ENCODE measurements around the gene RSRC1.
"Not testable (repeated sequence)": the region's sequence is repeated elsewhere in the genome, so short reads cannot be mapped to it uniquely, and the experiment has no call there.

RSRC1 gene

DNA sequence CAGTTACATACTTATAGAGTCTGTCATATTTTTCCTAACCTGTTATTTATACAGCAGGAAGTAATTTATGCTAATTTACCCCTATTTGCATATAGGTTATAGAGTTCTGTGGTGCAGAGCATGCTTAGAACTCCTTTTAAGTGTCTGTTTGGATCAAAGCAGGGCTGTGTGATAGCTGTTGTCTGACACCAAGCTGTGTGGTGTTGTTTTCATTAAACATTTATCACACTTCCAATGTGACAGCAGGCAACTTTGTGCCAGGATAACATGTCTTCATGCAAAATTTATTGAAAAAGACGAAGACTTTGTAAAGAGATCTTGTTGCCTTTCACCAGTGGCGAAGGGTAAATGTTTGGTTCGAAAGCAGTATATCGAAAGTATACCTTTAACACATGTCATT is 100.2 kb downstream of the RSRC1 start:
- ATAC-seq (no peak), DNase-seq (ENCODE audit: low spot score in 2 of 2) (no peak)
- Mint-ChIP-seq H3K9me3 (no peaks in the 10 kb centered on the region), H3K4me1 (no peaks in the 10 kb centered on the region), H3K36me3 (no peaks in the 10 kb centered on the region), H3K27ac (no peak overlapping the region), H3K4me3 (no peak overlapping the region)

DNA sequence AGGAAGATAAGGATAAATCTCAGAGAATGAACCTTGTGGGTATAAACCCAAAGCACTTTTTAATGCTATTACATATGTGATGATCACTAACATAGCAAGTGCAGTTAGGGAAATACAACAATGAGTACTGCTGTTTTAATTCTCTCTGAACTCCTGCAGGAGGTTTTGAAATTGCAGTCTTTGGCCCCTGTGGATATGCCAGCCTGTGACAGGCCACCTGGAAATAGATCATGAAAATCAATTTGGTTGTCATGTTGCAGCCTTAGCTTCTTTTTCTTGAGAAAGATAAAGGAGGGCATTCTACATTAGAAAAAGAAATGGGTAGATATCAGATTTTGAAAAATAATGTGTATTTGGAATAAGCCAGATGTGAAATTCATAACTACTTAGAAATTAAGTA is 103.6 kb downstream of the RSRC1 start:
- ATAC-seq: no peak
- Mint-ChIP-seq H3K36me3 (no peaks in the 10 kb centered on the region), H3K4me1 (no peaks in the 10 kb centered on the region), H3K4me3 (no peak overlapping the region), H3K27ac (no peak overlapping the region), H3K9me3 (peaks cover 3% of the 10 kb centered on the region)
- no peak for DNase-seq (ENCODE audit: low spot score in 2 of 2)

DNA sequence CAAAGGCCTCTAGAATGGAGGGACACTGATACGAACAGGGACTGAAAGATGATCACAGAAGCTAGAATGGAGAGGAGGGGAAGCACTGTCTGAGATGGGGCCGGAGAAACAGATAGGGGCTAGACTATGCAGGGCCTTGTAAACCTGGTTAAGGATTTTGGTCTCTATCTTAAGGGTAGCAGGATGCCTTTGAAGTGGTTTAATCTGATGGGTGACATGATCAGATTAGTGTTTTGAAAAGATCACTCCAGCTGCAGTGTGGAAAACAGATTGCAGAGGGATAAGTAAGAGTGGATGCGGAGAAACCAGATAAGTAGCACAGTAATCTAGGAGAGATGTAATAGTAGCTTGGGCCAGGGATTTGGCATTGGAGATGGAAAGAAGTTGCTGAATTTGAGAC is 108.1 kb downstream of the RSRC1 start:
- Mint-ChIP-seq H3K9me3 (peaks cover 5% of the 10 kb centered on the region), H3K36me3 (no peaks in the 10 kb centered on the region), H3K4me3 (no peak overlapping the region), H3K4me1 (peaks cover 6% of the 10 kb centered on the region), H3K27ac (no peak overlapping the region)
- no peak for DNase-seq (ENCODE audit: low spot score in 2 of 2)
- no peak for ATAC-seq

DNA sequence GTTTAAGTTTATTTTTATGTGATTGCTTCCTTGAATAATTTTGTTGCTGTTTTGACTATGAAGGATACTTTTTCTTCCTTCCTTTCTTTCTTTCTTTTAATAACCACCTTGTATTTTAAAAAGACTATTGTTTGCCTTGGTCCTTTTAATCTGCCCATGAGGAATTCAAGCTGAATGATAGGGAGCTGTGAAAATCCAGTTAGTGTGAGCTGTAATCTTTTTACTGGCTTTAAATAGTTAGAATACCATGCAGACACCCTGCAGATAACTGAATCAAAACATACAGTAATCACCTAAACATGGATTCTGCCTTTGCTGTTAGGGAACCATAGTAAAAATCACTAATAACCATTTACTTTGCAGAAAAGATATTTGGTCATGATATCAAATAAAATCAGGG is 110.7 kb downstream of the RSRC1 start:
- no peak for ATAC-seq
- Mint-ChIP-seq H3K9me3 (peaks cover 5% of the 10 kb centered on the region), H3K4me3 (no peak overlapping the region), H3K27ac (no peak overlapping the region), H3K4me1 (peaks cover 6% of the 10 kb centered on the region), H3K36me3 (no peaks in the 10 kb centered on the region)
- no peak for DNase-seq (ENCODE audit: low spot score in 2 of 2)

- no peaks in the 10 kb centered on the region for H3K36me3 Mint-ChIP-seq
- DNase-seq (ENCODE audit: low spot score in 2 of 2) (no peak), ATAC-seq (no peak)
- peaks cover 5% of the 10 kb centered on the region for H3K9me3 Mint-ChIP-seq
- no peak overlapping the region for H3K27ac Mint-ChIP-seq
- H3K4me1 Mint-ChIP-seq: peaks cover 6% of the 10 kb centered on the region
- no peak overlapping the region for H3K4me3 Mint-ChIP-seq
These were observed 111.5 kb downstream of the RSRC1 start for GRCh38 chr3:158221426-158221825.

- no peak overlapping the region for H3K4me3 Mint-ChIP-seq
- ATAC-seq: no peak
- peaks cover 12% of the 10 kb centered on the region for H3K36me3 Mint-ChIP-seq
- peaks cover 6% of the 10 kb centered on the region for H3K4me1 Mint-ChIP-seq
- DNase-seq (ENCODE audit: low spot score in 2 of 2): no peak
- peaks cover 3% of the 10 kb centered on the region for H3K9me3 Mint-ChIP-seq
- H3K27ac Mint-ChIP-seq: no peak overlapping the region
These were observed 116.5 kb downstream of the RSRC1 start for GRCh38 chr3:158226429-158226828.

GRCh38 chr3:158228942-158229341 is 119.1 kb downstream of the RSRC1 start:
- H3K9me3 Mint-ChIP-seq; ATAC-seq; H3K4me1 Mint-ChIP-seq; H3K27ac Mint-ChIP-seq; H3K4me3 Mint-ChIP-seq; DNase-seq (ENCODE audit: low spot score in 2 of 2): not testable (repeated sequence)
- H3K36me3 Mint-ChIP-seq: peaks cover 12% of the 10 kb centered on the region

- peaks cover 3% of the 10 kb centered on the region for H3K9me3 Mint-ChIP-seq
- DNase-seq (ENCODE audit: low spot score in 2 of 2): no peak
- H3K36me3 Mint-ChIP-seq: peaks cover 12% of the 10 kb centered on the region
- no peak for ATAC-seq
- no peak overlapping the region for H3K27ac Mint-ChIP-seq
- H3K4me3 Mint-ChIP-seq: no peak overlapping the region
- H3K4me1 Mint-ChIP-seq: no peaks in the 10 kb centered on the region
These were observed 123.9 kb downstream of the RSRC1 start for GRCh38 chr3:158233791-158234190.

DNA sequence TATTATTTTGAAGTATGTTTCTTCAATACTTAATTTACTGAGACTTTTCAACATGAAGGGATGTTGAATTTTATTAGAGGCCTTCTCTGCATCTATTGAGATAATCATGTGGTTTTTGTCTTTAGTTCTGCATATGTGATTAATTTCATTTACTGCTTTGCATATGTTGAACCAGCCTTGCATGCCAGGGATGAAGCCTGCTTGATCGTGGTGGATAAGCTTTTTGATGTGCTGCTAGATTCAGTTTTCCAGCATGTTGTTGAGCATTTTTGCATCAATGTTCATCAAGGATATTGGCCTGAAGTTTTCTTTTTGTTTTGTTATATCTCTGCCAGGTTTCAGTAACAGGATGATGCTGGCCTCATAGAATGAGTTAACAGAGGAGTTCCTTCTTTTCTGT is 134.4 kb downstream of the RSRC1 start:
- Mint-ChIP-seq H3K4me1 (peaks cover 9% of the 10 kb centered on the region), H3K36me3 (peaks cover 5% of the 10 kb centered on the region), H3K4me3 (no peak overlapping the region), H3K27ac (no peak overlapping the region), H3K9me3 (peaks cover 26% of the 10 kb centered on the region)
- no peak for ATAC-seq
- no peak for DNase-seq (ENCODE audit: low spot score in 2 of 2)

- peak overlapping the region; percentile 60 for H3K27ac Mint-ChIP-seq
- DNase-seq (ENCODE audit: low spot score in 2 of 2): no peak
- no peak for ATAC-seq
- H3K4me3 Mint-ChIP-seq: no peak overlapping the region
- peaks cover 9% of the 10 kb centered on the region for H3K4me1 Mint-ChIP-seq
- H3K9me3 Mint-ChIP-seq: peaks cover 26% of the 10 kb centered on the region
- H3K36me3 Mint-ChIP-seq: peaks cover 5% of the 10 kb centered on the region
These were observed 137.4 kb downstream of the RSRC1 start for GRCh38 chr3:158247288-158247687.

GRCh38 chr3:158248261-158248660 is 138.4 kb downstream of the RSRC1 start:
- peaks cover 12% of the 10 kb centered on the region for H3K36me3 Mint-ChIP-seq
- peak overlapping the region; percentile 60 for H3K27ac Mint-ChIP-seq
- DNase-seq (ENCODE audit: low spot score in 2 of 2) (no peak), ATAC-seq (peak; percentile 51)
- H3K9me3 Mint-ChIP-seq: peaks cover 28% of the 10 kb centered on the region
- peaks cover 9% of the 10 kb centered on the region for H3K4me1 Mint-ChIP-seq
- H3K4me3 Mint-ChIP-seq: no peak overlapping the region

DNA sequence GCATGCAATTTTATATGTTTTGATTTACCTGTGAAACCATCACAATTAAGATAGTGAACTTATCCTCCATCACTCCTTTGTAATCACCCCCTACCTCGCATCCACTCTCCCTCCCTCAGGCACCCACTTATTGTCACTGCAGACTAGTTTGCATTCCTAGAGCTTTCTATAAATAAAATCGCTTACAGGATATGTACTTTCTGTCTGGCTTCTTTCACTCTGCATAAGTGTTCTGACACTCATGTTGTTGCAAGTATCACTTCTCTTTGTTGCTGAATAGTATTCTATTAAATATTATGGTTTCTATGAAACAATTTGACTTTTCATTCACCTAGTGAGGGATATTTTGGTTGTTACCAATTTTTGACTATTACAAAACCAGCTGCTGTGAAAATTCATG is 139.3 kb downstream of the RSRC1 start:
- DNase-seq (ENCODE audit: low spot score in 2 of 2): no peak
- H3K36me3 Mint-ChIP-seq: peaks cover 13% of the 10 kb centered on the region
- H3K9me3 Mint-ChIP-seq: peaks cover 28% of the 10 kb centered on the region
- H3K4me1 Mint-ChIP-seq: peaks cover 9% of the 10 kb centered on the region
- no peak overlapping the region for H3K4me3 Mint-ChIP-seq
- no peak overlapping the region for H3K27ac Mint-ChIP-seq
- ATAC-seq: no peak

DNA sequence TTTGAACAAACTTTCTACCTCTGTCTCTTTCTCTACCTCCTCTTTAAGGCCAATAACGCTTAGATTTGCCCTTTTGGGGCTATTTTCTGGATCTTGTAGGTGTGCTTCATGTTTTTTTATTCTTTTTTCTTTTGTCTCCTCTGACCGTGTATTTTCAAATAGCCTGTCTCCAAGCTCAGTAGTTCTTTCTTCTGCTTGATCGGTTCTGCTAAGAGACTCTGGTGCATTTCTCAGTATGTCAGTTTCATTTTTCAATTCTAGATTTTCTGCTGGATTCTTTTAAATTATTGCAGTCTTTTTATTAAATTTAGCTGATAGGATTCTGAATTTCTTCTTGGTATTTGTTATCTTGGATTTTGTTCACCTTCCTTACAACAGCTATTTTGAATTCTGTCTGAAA is 148.7 kb downstream of the RSRC1 start:
- H3K36me3 Mint-ChIP-seq: no peaks in the 10 kb centered on the region

DNA sequence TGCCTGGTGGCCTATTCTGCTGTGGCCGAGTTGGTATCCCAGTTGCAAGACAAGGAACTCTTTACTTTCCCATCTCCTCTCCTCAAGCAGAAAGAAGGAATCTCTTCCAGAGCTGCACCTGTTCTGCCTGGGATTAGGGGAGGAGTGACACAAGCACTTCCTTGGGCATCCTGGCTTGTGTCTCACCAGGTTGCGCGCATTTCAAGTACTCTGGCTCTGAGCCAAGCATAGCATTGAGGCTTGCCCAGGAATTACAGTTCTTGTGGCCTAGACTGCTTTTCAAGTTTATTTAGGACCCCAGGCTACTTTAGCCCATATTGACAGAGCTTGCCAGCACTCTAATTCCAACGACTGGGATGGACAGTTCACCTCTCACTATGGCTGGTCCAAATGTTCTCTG is 150.5 kb downstream of the RSRC1 start:
- Mint-ChIP-seq H3K27ac (no peak overlapping the region), H3K4me1 (peaks cover 35% of the 10 kb centered on the region), H3K36me3 (no peaks in the 10 kb centered on the region), H3K9me3 (peaks cover 36% of the 10 kb centered on the region), H3K4me3 (no peak overlapping the region)
- ATAC-seq (no peak), DNase-seq (ENCODE audit: low spot score in 2 of 2) (no peak)

More for the DNA sequence above, 148.7 kb downstream of the RSRC1 start:
- DNase-seq (ENCODE audit: low spot score in 2 of 2) (no peak), ATAC-seq (no peak)
- peaks cover 27% of the 10 kb centered on the region for H3K9me3 Mint-ChIP-seq
- H3K4me3 Mint-ChIP-seq: no peak overlapping the region
- no peak overlapping the region for H3K27ac Mint-ChIP-seq
- H3K4me1 Mint-ChIP-seq: peaks cover 35% of the 10 kb centered on the region

GRCh38 chr3:158261371-158261991 is 151.6 kb downstream of the RSRC1 start:
- ATAC-seq: no peak
- H3K36me3 Mint-ChIP-seq: no peaks in the 10 kb centered on the region

DNA sequence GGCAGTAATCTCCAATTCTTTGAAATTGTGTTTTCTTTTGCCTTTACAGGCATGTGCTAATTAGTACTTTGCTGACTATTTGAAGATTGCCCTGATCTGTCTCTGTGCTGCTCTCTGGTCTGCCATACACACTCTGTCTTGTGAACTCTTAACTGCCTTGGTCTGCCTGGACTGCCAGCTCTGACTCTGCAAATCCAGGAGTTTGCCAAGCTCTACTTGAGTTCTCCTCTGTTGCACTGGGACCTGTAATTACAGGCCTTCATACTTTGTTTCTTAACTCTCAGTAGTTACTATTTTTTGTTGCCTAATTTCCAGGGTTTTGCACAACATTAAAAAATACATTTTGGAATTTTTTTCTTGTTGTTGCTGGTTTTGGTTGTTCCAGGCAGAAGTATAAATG is 155.0 kb downstream of the RSRC1 start:
- ATAC-seq (no peak), DNase-seq (ENCODE audit: low spot score in 2 of 2) (no peak)
- H3K9me3 Mint-ChIP-seq: peaks cover 32% of the 10 kb centered on the region
- H3K4me1 Mint-ChIP-seq: peaks cover 4% of the 10 kb centered on the region
- H3K36me3 Mint-ChIP-seq: peaks cover 7% of the 10 kb centered on the region
- H3K4me3 Mint-ChIP-seq: no peak overlapping the region
- no peak overlapping the region for H3K27ac Mint-ChIP-seq

More at GRCh38 chr3:158261371-158261991, 151.6 kb downstream of the RSRC1 start:
- H3K27ac Mint-ChIP-seq: no peak overlapping the region
- H3K4me3 Mint-ChIP-seq: no peak overlapping the region
- H3K9me3 Mint-ChIP-seq: peaks cover 36% of the 10 kb centered on the region
- no peak for DNase-seq (ENCODE audit: low spot score in 2 of 2)
- H3K4me1 Mint-ChIP-seq: peaks cover 27% of the 10 kb centered on the region

DNA sequence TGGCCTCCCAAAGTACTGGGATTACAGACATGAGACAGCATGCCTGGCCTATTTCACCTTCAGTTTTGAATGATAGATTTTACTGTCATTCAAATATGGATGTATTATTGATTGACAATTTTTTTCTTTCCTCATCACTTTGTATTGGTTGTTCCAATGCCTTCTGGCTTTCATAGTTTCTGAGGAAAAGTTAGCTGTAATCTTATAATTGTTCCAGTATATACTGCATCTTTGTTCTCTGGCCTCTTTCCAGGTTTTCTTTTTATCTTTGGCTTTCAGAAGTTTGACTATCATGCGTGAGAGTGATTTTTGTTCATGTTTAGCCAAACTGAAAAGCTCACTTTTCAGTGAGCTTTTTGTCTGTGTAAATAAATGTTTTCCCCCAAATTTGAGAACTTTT is 157.1 kb downstream of the RSRC1 start:
- DNase-seq (ENCODE audit: low spot score in 2 of 2) (no peak), ATAC-seq (no peak)
- Mint-ChIP-seq H3K4me3 (no peak overlapping the region), H3K27ac (no peak overlapping the region), H3K4me1 (no peaks in the 10 kb centered on the region), H3K9me3 (peaks cover 25% of the 10 kb centered on the region), H3K36me3 (peaks cover 7% of the 10 kb centered on the region)

Data from stimulated activated effector memory CD8-positive, alpha-beta T cell treated with anti-CD3 and anti-CD28 coated beads, Interleukin-12 subunit alpha, Interleukin-12 subunit beta, amount 100 ng/mL, for 72 hours (primary cell).